H1 (cell line): Measurements from ENCODE around the gene MMP3.

Experiments
- CEBPB ChIP-seq: IDR thresholded peaks from 2 replicates; pipeline ENCODE4 v1.6.1; 2012; ENCODE audit warnings: low read depth, low read length
- CTCF ChIP-seq, 3 experiments: IDR thresholded peaks; 1 replicate in 2 of 3; 2 replicates in 1 of 3; pipeline versions ENCODE4 v1.5.1 to v1.6.1; 2011; ENCODE audit warnings: low read length in 3 of 3, mild to moderate bottlenecking in 3 of 3, inconsistent platforms in 2 of 3, low read depth in 1 of 3, moderate library complexity in 1 of 3; ENCODE audit not compliant: insufficient read depth in 1 of 3; ENCODE audit errors: control extremely low read depth in 1 of 3
- KDM4A ChIP-seq: IDR thresholded peaks from one replicate; pipeline ENCODE4 v1.7.1; 2012; ENCODE audit warnings: low read depth, mild to moderate bottlenecking, moderate library complexity, low read length, inconsistent platforms; ENCODE audit not compliant: severe bottlenecking
- RFX5 ChIP-seq: IDR thresholded peaks from 2 replicates; pipeline ENCODE4 v1.6.1; 2011; ENCODE audit warnings: low read depth, low read length, improper control_type of control experiment, borderline replicate concordance

DNA sequence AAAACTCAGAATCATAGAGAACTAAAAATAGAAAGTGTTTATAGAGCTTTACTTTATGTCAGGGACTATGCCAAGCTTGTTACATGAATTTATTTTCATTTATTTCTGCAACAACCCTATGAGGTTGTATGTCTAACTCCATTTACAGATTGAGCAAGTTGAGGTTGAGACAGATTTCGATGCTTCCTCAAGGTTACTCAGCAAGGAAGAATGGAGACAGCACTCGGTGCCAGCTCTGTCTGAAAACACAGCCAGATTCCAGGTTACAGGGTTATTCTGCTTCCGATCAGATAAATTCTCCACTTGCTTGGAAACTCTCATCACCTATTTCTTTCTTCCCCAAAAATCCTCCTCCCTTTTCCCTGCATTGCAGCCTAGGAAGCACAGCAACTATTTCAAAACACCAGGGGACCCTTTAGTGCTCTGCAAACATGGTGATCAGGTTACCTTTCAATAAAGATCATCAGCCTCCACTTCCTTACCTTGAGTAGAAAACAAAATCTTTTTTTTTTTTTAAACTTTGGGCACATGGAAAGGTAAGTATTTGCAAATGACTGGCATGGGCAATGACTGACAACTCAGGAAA lies 7.0 kb downstream of the MMP3 start:
- TF ChIP-seq CEBPB = no peak
- TF ChIP-seq RFX5 = no peak
- no peak for TF ChIP-seq CTCF (IDR thresholded peaks at IDR 0.05; ENCODE audit: control extremely low read depth in 1 of 3, insufficient read depth in 1 of 3, low read depth in 1 of 3, low read length in 3 of 3)
- no peak for TF ChIP-seq KDM4A
